ENCODE data around the gene ANKH.

Gene ANKH

DNA sequence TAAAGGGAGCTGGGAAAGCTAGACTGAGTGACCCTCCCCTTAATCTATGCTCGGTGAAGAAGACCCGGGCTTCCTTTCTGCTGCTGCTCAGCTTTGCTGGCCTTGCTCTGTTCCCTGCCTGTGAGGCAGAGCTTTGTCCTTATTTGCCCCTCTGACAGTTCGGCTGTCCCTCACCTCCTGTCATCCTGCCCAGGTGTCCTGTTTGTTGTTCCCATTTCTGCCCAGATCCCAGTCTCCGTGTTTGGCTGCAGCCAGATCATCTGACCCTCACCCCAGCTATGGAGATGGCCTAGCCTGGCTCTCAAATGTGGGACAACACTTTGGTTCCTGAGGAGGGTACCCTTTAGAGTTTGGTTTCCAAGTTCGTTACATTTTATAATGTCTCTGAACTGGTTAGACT, 186.8 kb downstream of the ANKH start:
- Histone ChIP-seq H3K27me3 (ENCODE audit: insufficient read depth, low read length) (no peaks in the 10 kb centered on the region), H3K9me3 (ENCODE audit: low read length) (no peaks in the 10 kb centered on the region), H3K4me1 (ENCODE audit: insufficient read depth, low read length) (no peaks in the 10 kb centered on the region), H3K36me3 (ENCODE audit: insufficient read depth, low read length) (peaks cover 56% of the 10 kb centered on the region), H3K4me3 (ENCODE audit: low read length) (no peak overlapping the region), H2AFZ (ENCODE audit: low read depth, low read length) (no peak overlapping the region)

DNA sequence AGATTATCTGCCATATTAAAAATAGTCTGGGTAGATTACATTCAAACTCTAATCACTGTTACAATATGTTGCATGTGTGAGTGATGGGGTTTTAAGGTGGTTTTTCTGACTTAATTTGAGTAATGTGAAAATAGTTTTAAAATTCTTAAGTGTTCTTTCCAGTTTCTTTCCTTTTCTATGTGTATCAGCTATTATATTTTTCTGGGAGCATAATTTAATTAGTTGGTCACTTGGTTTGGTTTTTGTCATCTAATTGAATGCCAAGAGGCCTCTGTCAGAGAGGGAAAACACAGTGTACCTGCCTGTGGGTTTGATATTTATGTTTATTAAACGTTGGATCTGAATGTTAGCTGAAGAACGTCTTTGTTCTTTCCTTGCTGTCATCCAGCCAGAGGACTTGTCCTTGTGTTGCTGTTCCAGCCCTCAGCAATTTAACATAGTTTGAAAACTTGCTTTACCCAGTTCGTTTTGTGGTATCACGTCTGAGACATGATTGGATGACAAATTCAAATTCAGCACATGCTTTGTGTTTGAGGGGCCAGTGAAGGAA, 187.6 kb downstream of the ANKH start:
- Histone ChIP-seq H3K4me1 (ENCODE audit: insufficient read depth, low read length) (no peaks in the 10 kb centered on the region), H2AFZ (ENCODE audit: low read depth, low read length) (no peak overlapping the region), H3K27me3 (ENCODE audit: insufficient read depth, low read length) (no peaks in the 10 kb centered on the region), H3K4me3 (ENCODE audit: low read length) (no peak overlapping the region), H3K9me3 (ENCODE audit: low read length) (no peaks in the 10 kb centered on the region), H3K36me3 (ENCODE audit: insufficient read depth, low read length) (peaks cover 51% of the 10 kb centered on the region)

DNA sequence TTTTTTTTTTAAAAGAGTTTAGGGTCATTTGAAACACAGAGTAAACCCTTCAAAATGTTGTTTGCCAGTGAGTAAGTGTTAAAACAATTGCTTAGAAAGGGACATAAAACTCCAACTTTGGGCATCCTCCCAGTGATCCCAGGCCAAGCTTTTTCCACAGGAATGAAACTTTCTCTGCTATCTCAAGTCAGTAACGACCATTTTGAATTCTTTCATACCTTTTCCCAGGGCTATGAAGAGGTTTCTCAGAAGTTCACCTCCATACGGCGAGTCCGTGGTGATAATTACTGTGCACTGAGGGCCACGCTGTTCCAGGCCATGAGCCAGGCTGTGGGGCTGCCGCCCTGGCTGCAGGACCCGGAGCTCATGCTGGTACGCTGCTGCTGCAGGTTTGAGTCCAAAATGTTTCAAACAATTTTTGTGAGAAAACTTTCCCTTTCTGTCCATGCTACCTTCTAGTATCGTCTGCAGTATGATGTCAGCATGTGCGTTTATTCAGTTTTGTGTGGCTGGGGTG, 190.3 kb downstream of the ANKH start:
- Histone ChIP-seq H3K4me3 (ENCODE audit: low read length) (no peak overlapping the region), H3K36me3 (ENCODE audit: insufficient read depth, low read length) (peaks cover 45% of the 10 kb centered on the region), H3K4me1 (ENCODE audit: insufficient read depth, low read length) (no peaks in the 10 kb centered on the region), H3K27me3 (ENCODE audit: insufficient read depth, low read length) (no peaks in the 10 kb centered on the region), H2AFZ (ENCODE audit: low read depth, low read length) (no peak overlapping the region), H3K9me3 (ENCODE audit: low read length) (no peaks in the 10 kb centered on the region)

DNA sequence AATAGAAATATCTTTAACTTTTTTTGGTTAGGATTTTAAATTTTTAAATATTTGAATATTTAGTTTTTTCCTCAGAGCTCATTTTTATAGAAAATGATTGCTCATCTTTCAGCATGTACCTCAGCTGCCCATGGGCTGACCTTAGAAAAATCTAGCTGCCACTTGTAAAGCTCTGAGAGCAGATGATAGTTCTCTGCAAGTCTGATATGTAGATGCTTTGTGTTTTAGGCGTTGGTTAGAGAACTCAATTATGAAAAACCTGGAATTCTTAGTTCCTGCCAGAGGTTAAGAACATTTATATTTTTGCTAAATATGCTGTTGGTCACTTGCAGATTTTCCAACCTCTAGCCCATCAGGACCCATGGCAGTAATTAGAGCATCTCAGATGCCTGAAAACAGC, 192.0 kb downstream of the ANKH start:
- H3K36me3 ChIP-seq (ENCODE audit: insufficient read depth, low read length) = peaks cover 43% of the 10 kb centered on the region
- no peak overlapping the region for H2AFZ ChIP-seq (ENCODE audit: low read depth, low read length)
- H3K9me3 ChIP-seq (ENCODE audit: low read length) = no peaks in the 10 kb centered on the region
- H3K4me1 ChIP-seq (ENCODE audit: insufficient read depth, low read length) = no peaks in the 10 kb centered on the region
- no peak overlapping the region for H3K4me3 ChIP-seq (ENCODE audit: low read length)
- H3K27me3 ChIP-seq (ENCODE audit: insufficient read depth, low read length) = no peaks in the 10 kb centered on the region

DNA sequence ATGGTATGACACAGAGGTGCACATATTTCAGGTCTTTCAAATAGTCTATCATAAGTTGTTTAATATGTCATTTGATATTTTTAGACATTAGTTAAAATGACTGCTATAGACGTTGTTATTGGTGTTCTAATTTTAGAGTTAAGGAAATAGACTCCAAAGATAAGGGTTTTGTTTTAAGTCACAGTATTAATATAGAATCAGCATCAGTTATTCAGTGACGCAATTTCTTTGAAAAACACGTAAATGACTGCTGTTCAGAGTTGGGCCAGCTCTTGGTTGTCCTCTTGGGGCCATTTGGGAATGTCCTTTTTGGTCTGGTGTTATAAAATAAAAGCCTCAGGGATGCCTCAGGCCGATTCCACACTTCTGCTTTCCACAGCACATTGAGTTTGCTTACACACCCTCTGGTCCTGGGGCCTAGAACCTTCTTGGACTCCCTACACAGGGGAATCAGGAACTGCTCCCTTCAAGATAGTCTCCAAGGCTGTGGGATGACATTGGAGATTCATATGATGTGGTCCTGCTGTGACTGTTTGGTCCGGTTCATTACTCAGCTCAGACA, 192.7 kb downstream of the ANKH start:
- Histone ChIP-seq H3K4me3 (ENCODE audit: low read length) (no peak overlapping the region), H3K4me1 (ENCODE audit: insufficient read depth, low read length) (no peaks in the 10 kb centered on the region), H3K9me3 (ENCODE audit: low read length) (no peaks in the 10 kb centered on the region), H3K27me3 (ENCODE audit: insufficient read depth, low read length) (no peaks in the 10 kb centered on the region), H2AFZ (ENCODE audit: low read depth, low read length) (no peak overlapping the region), H3K36me3 (ENCODE audit: insufficient read depth, low read length) (peaks cover 48% of the 10 kb centered on the region)

DNA sequence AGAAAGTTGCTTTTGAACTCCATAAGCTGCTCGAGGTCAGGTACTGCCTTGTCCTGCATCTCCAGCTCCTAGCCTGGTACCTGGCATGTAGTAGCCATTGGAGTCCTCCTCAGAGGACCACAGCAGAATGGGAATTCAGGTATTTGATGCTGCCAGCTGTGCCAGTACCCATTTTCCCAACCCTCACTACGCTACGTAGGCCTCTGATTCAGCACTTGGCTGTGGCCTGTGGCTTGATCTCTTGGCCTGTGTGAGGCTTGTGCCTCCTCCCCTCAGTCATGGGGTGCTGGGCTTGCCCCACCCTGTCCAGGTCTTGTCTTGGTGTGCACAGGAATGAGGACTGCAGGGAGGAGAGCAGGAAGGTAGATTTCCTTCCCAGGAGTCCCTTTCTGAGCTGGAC, 195.3 kb downstream of the ANKH start:
- Histone ChIP-seq H3K27me3 (ENCODE audit: insufficient read depth, low read length) (no peaks in the 10 kb centered on the region), H3K4me1 (ENCODE audit: insufficient read depth, low read length) (no peaks in the 10 kb centered on the region), H3K36me3 (ENCODE audit: insufficient read depth, low read length) (peaks cover 32% of the 10 kb centered on the region), H2AFZ (ENCODE audit: low read depth, low read length) (no peak overlapping the region), H3K4me3 (ENCODE audit: low read length) (no peak overlapping the region), H3K9me3 (ENCODE audit: low read length) (no peaks in the 10 kb centered on the region)

DNA sequence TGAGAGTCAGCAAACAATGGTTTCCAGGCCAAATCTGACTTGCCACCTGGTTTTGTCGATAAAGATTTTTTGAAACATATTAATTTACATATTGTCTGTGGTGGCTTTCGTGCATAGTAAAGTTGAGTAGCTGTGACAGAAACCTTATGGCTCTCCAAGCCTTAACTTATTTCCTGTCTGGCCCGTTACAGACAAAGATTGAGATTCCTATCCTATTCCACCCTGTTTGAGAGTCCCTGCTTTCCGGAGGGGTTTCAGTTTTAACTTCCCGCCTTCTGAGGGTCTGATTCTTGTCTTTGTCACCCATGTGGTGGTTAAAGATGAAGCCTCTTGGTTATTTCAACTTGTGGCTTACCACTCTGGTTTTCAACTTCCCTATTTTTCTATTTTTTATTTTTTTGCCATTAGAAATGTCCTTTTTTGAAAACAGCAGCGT, 195.7 kb downstream of the ANKH start:
- Histone ChIP-seq H3K27me3 (ENCODE audit: insufficient read depth, low read length) (no peaks in the 10 kb centered on the region), H2AFZ (ENCODE audit: low read depth, low read length) (no peak overlapping the region), H3K4me1 (ENCODE audit: insufficient read depth, low read length) (no peaks in the 10 kb centered on the region), H3K4me3 (ENCODE audit: low read length) (no peak overlapping the region), H3K9me3 (ENCODE audit: low read length) (no peaks in the 10 kb centered on the region), H3K36me3 (ENCODE audit: insufficient read depth, low read length) (peaks cover 30% of the 10 kb centered on the region)

DNA sequence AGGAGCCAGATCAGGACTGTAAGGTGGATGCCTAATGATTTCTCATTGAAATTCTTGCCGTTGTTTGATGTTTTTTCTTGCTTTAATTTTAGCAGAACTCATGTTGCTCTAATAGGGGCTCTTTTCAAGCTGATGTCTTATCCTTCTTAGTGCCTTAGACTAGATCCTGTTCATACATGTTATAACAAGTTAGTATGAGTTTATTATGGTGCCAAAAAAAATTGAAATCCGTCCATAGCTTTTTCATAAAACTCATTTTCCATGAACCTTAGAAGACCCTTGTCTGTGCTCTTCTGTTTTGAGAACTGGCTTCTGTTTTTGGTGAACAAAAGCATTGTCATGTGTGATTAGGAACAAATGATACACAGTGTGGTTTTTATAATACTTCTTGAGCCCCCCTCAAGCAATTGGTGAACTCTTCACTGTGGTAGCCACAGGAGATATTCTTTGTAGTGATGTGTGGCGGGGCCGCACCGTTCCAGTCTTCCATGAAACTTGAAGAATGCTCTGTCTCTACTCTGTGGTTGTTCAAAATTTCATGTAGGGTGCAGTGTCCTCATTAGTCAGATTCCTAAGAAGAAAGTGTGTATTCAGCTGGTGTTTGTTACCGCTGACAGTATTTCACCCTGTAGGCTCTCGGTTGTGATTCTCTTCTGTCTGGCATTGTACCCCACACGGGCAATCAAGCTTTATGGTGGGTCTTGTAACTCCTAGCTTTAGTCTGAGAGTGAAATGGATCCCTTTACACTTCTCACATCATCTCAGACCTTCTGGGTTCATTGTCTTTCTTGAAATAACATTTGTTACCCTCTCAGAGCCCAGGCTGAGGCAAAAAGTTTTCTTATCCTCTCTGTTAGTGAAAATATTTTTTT, 196.4 kb downstream of the ANKH start:
- peaks cover 25% of the 10 kb centered on the region for H3K36me3 ChIP-seq (ENCODE audit: insufficient read depth, low read length)
- H2AFZ ChIP-seq (ENCODE audit: low read depth, low read length) = no peak overlapping the region
- H3K4me3 ChIP-seq (ENCODE audit: low read length) = no peak overlapping the region
- H3K9me3 ChIP-seq (ENCODE audit: low read length) = no peaks in the 10 kb centered on the region
- no peaks in the 10 kb centered on the region for H3K27me3 ChIP-seq (ENCODE audit: insufficient read depth, low read length)
- no peaks in the 10 kb centered on the region for H3K4me1 ChIP-seq (ENCODE audit: insufficient read depth, low read length)

DNA sequence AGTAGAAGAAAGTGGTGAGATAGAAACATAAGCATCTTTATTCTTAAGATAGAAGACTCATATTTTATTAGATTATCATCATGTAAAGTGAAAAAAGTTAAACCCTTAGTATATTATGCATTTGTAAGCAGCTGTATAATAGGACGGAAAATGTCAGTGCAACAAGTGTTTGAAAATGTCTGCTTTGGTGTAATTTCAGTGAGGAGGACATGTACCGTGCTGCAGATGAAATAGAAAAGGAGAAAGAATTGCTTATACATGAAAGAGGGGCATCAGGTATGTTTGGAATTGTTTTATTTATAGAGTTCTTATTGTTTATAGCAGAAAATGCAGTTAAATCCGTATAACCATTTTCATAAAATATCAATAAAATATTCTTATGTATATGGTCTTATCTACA, 198.1 kb downstream of the ANKH start:
- Histone ChIP-seq H3K36me3 (ENCODE audit: insufficient read depth, low read length) (peaks cover 20% of the 10 kb centered on the region), H3K4me3 (ENCODE audit: low read length) (no peak overlapping the region), H3K4me1 (ENCODE audit: insufficient read depth, low read length) (no peaks in the 10 kb centered on the region), H3K27me3 (ENCODE audit: insufficient read depth, low read length) (no peaks in the 10 kb centered on the region), H2AFZ (ENCODE audit: low read depth, low read length) (no peak overlapping the region), H3K9me3 (ENCODE audit: low read length) (no peaks in the 10 kb centered on the region)

DNA sequence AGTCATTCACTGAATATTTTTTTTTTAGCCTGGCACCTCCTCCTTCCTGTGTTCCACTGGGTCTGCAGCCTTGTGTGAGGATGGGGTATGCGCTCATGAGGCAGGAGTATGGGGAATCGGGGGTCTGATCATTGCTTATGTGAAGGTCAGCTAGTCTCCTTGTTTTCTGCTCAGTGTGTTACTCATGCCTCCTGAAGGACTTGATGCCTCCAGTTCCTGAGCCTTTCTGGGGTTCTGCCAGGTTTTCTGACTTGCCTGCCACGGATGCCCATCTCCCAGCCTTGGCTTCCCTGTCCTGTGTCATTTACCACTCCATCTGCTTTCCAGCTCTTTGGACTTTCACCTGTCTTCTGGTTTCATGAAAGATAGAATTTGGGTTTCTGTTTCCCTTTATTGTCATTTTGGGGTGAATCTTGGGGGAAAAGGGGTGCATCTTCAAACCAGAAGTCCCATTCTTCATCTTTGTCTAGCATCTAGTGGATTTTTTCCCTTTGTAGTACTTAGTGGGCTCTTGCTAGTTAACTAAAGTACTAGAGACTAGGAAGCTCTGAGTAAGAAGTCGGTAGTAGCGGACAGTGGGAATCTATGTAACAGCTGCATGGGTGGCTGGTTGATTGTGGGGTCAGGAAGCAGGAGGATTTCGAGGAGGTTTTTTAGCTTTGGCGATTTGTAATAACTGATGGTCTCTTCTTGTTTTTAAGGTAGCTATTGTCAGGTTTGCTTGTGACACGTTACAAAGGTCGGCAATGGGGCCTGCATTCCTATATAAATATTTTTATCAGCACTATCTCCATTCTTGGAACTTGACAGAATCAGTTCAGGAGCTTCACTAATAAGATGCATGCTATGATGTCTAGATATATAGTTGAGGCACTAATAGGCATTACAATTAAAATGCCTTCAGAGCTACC, 198.8 kb downstream of the ANKH start:
- H2AFZ ChIP-seq (ENCODE audit: low read depth, low read length) = no peak overlapping the region
- no peak overlapping the region for H3K4me3 ChIP-seq (ENCODE audit: low read length)
- H3K36me3 ChIP-seq (ENCODE audit: insufficient read depth, low read length) = peaks cover 13% of the 10 kb centered on the region
- H3K4me1 ChIP-seq (ENCODE audit: insufficient read depth, low read length) = no peaks in the 10 kb centered on the region
- no peaks in the 10 kb centered on the region for H3K9me3 ChIP-seq (ENCODE audit: low read length)
- no peaks in the 10 kb centered on the region for H3K27me3 ChIP-seq (ENCODE audit: insufficient read depth, low read length)

DNA sequence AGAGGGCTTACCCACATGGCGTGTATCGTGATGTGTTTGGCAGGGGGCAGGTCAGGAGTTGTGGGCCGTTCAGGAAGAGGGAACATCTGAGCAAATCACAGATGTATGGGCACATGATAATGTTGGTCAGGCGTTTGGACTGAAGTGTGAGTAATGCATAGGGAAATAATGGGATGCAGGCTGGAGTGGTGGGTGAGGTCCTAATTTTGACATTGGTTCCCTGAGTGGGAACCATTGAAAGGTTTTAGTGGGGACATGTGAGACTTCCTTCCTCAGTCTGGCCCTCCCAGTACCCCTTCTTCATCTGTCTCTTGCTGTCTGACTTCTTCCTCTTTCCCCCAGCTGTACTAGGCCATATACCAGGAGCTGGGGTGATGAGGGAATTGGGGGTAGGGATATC, 199.5 kb downstream of the ANKH start:
- H2AFZ ChIP-seq (ENCODE audit: low read depth, low read length) = no peak overlapping the region
- H3K9me3 ChIP-seq (ENCODE audit: low read length) = no peaks in the 10 kb centered on the region
- H3K27me3 ChIP-seq (ENCODE audit: insufficient read depth, low read length) = no peaks in the 10 kb centered on the region
- peaks cover 12% of the 10 kb centered on the region for H3K36me3 ChIP-seq (ENCODE audit: insufficient read depth, low read length)
- H3K4me3 ChIP-seq (ENCODE audit: low read length) = no peak overlapping the region
- H3K4me1 ChIP-seq (ENCODE audit: insufficient read depth, low read length) = no peaks in the 10 kb centered on the region

DNA sequence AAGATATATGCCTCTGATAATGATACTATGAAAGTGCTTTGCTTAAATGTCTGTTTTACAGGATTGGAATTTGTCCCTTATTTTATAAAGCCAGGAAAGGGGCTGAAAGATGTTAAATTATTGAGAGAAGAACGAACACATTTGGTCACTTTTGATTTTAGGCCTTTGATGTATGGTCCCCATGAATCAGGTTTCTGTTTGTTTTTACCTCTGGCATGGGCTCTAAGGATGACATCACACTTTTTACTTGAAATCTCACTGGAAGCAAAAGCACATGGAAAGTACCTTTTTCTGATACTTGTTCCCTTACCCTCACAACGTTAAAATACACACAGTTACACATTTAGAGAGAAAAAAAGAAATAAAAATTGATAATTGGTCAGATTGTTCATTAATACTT, 200.2 kb downstream of the ANKH start:
- Histone ChIP-seq H3K27me3 (ENCODE audit: insufficient read depth, low read length) (no peaks in the 10 kb centered on the region), H3K36me3 (ENCODE audit: insufficient read depth, low read length) (peaks cover 9% of the 10 kb centered on the region), H3K4me3 (ENCODE audit: low read length) (no peak overlapping the region), H3K4me1 (ENCODE audit: insufficient read depth, low read length) (peaks cover under 1% of the 10 kb centered on the region), H3K9me3 (ENCODE audit: low read length) (no peaks in the 10 kb centered on the region), H2AFZ (ENCODE audit: low read depth, low read length) (no peak overlapping the region)
